OCI-LY3 (cell line): ENCODE measurements around the gene ATG7.

ENCODE experiments used
- EZH2phosphoT487 ChIP-seq: fragments of 200-600 bp; shearing (Covaris generic); IDR thresholded peaks from 2 replicates; pipeline ENCODE4 v1.6.1; 2018; ENCODE audit warnings: antibody characterized with exemption, mixed run types, low read depth
- TF ChIP-seq, protein P1 (sequence below): fragments of 200-600, 300-600 bp; sonication (generic); IDR thresholded peaks from 2 replicates; pipeline ENCODE4 v1.5.1; 2014; ENCODE audit warnings: antibody characterized with exemption, low read length, low read depth

DNA sequence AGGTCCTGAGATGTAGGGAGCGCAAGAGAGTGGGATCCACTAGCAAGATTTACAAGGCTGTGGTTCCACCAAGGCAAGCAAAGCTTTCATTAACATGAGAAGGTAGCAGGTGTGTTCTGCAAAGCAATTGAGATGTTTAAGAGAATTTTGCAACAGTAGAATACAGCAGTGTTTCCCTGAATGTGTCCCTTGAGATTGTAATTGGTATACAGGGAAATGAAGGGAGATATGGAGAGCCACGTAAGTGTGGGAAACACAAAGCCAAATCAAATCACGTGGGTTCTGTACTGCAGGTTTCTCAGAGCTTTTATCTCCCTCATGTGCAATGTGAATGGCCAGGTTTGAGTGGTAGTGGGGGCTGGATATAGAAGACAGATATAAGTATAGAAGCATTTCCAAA, 67.3 kb downstream of the ATG7 start:
- TF ChIP-seq, protein P1, sequence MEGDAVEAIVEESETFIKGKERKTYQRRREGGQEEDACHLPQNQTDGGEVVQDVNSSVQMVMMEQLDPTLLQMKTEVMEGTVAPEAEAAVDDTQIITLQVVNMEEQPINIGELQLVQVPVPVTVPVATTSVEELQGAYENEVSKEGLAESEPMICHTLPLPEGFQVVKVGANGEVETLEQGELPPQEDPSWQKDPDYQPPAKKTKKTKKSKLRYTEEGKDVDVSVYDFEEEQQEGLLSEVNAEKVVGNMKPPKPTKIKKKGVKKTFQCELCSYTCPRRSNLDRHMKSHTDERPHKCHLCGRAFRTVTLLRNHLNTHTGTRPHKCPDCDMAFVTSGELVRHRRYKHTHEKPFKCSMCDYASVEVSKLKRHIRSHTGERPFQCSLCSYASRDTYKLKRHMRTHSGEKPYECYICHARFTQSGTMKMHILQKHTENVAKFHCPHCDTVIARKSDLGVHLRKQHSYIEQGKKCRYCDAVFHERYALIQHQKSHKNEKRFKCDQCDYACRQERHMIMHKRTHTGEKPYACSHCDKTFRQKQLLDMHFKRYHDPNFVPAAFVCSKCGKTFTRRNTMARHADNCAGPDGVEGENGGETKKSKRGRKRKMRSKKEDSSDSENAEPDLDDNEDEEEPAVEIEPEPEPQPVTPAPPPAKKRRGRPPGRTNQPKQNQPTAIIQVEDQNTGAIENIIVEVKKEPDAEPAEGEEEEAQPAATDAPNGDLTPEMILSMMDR: no peak
- no peak for TF ChIP-seq EZH2phosphoT487
